ENCODE results near the gene DHRS4.
"Not testable (repeated sequence)": the region's sequence is repeated elsewhere in the genome, so short reads cannot be mapped to it uniquely, and the experiment has no call there.

The DHRS4 gene

DNA sequence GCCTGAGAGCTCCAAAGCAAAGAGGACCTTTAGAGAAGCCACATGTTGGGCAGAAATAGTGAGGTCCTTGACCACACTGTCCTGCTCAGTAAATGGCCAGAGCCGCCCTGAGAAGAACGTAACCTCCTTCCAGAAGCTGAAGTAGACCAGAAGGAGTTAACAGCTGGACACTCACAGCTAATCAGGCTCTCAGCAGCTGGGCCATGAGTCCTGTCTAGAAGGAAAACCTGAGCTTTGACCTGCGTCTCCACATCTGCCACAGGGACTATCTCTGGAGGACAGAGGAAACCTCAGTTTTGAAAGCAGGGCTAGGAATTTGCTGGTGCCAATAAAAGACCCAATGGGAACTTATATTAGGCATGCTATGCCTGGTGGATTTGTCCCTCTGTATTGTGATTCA, 12.3 kb upstream of the DHRS4 start:
- no peak for DNase-seq (ENCODE audit: low read depth)

DNA sequence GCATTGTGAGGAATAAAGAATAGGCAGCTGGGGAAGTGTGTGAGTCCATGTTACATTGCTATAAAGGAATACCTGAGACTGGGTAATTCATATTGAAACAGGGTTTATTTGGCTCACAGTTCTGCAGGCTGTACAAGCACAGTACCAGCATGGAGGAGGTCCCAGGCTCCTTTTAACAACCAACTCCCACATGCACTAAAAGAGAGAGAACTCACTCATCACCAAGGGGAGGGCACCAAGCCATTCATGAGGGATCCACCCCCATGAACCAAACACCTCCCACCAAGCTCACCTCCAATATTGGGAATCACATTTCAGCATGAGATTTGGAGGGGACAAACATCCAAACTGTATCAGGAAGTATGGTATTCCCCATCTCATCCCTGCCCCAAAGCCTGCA, 11.9 kb upstream of the DHRS4 start:
- no peak for DNase-seq (ENCODE audit: low read depth)

DNA sequence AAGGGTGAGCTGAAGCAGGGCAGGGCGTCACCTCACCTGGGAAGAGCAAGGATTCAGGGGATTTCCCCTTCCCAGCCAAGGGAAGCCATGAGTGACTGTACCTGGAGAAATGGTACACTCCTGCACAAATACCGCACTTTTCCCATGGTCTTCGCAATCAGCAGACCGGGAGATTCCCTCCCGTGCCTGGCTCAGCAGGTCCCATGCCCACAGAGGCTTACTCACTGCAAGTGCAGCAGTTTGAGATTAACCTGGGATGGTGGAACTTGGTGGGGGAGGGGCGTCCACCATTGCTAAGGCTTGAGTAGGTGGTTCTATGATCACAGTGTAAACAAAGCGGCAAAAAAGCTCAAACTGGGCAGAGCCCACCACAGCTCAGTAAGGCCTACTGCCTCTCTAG, 11.0 kb upstream of the DHRS4 start:
- DNase-seq (ENCODE audit: low read depth) = no peak

DNA sequence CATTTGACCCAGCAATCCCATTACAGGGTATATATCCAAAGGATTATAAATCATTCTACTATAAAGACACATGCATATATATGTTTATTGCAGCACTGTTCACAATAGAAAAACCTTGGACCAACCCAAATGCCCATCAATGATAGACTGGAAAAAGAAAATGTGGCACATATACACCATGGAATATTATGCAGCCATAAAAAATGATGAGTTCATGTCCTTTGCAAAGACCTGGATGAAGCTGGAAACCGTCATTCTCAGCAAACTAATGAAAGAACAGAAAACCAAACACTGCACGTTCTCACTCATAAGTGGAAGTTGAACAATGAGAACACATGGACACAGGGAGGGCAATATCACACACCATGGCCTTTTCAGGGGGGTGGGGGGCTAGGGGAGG, 4.5 kb upstream of the DHRS4 start:
- not testable (repeated sequence) for DNase-seq (ENCODE audit: low read depth)

DNA sequence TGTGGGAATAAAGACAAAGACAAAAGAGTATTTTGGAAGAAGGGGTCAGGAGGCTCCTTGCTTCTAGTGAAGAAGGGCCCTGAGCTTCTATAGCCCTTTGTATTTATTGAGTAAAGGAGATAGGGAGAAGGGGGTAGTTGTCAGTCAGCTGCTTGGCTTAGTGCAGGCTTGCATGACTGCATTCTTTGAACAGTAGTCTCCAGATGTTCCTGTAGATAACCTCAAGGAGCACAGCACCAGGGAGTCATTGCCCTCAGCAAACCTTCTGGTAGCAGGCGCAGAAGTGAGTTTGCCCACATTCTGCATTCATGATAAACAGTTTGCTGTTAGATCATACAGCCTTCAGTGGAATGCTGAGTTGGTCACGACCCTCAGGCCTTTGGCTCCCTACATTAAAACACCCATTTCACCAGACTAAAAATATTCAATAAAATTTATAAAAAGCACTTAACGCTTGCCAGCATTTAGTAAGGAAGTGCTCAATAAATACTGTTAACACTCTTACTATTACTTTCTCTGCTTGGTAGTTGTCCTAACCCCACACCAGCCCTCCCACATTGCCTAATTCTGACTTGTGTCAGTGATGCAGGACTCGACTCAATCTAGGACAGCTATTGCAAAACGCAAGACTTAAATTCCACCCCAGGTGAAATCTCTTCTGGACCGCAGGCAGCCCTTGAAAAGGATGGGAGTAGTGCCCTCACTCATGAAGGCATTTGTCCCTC, 3.0 kb upstream of the DHRS4 start:
- no peak for DNase-seq (ENCODE audit: low read depth)

DNA sequence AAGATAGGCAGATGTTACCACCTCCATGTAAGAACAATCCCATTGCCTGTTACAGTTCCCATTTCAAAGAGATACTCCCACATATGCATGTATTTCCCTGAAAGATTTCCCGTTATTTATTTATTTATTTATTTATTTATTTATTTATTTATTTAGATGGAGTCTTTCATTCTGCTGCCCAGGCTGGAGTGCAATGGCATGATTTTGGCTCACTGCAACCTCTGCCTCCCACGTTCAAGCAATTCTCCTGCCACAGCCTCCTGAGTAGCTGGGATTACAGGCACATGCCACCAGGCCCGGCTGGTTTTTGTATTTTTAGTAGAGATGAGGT, 2.5 kb upstream of the DHRS4 start:
- not testable (repeated sequence) for DNase-seq (ENCODE audit: low read depth)

DNA sequence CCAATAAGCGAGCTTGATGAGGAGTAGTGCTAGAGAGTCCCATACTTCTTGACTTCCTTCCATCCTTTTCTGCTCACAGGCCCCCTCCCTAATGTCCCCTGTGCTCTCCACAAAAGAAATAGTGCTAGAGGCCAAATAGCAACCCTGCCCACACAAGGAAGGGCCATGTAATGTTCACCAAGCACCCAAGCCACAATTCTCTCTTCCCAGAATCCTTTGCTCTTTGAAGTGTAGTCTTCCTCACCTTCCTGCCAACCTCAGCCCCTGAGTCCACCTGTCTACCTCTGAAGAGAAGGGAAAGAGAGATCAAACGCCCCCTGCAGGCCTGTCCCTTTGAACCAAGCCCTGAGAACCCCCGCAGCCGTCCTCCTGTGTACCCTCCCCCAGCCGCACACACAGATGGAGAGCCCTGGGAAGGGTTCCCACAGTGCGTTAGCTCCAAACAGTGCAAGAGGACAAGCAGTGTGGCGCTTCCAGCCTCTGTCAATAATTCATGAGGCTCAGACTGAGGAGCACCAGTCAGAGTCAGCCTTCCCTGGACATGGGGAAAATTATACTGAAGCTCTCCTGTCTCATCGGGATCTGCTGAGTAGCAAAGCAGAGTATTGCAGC, 1.9 kb upstream of the DHRS4 start:
- no peak for DNase-seq (ENCODE audit: low read depth)

DNA sequence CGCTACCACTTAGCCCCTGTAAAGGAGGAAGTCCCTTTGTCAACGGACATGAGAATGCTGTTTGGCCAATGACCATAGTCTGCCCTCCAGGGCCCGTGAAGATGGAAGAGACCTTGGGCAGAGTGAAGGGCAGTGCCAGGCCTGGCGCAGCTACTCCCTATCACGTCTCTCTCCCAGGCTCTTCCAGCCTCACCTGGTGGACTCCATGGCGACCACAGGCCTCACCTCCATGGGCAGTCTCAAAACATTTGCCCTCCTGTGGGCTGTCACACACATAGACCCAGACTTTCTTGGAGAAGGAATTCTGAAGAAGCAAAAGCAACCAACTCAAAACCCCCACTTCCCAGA, 480 bp upstream of the DHRS4 start:
- not testable (repeated sequence) for DNase-seq (ENCODE audit: low read depth)

DNA sequence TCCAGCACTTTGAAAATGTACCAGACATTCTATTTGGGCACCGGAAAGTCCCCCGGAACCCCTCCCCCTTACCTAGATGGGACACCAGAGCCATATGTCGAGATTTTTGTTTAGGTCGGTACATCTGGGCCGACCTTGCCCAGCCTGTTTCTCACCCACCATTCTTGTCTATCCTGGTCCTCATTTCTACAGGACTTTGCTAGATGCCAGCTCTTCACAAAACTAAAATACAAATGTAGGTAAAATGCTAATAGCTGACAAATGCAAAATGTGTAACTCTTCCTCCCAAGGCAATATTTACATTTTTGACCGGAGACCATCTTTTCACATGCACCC, 677 bp downstream of the DHRS4 start:
- DNase-seq (ENCODE audit: low read depth) = not testable (repeated sequence)

DNA sequence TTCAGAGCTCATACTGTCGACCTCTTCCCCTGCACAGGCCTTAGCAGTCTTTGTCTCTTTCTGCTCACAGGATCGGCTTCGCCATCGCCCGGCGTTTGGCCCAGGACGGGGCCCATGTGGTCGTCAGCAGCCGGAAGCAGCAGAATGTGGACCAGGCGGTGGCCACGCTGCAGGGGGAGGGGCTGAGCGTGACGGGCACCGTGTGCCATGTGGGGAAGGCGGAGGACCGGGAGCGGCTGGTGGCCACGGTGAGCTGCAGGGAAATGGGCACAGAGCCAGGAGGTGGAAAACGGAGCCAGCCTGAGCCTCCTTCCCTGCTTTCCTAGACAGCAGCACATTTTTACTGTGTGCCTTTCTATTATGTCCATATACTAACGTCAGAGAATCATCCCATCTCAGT, 1.4 kb downstream of the DHRS4 start:
- not testable (repeated sequence) for DNase-seq (ENCODE audit: low read depth)

DNA sequence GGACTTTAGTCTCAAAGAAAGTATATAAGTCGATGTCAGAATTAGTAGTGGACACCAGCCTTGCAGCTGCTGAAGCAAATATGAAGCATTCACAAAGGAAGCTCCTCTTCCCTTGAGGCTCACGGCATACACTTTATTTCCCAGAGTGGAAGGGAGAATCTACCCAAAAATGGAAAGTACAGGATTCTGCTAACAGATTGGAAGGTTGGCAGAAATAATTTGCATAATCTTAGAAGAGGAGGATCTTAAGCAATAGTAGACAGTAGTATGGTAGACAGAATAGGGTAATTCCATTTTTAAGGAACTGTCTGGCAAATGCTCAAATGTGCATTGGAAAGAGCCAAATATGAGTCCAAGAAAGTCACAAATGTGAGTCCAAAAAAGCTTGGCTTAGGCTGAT, 2.2 kb downstream of the DHRS4 start:
- DNase-seq (ENCODE audit: low read depth) = not testable (repeated sequence)

DNA sequence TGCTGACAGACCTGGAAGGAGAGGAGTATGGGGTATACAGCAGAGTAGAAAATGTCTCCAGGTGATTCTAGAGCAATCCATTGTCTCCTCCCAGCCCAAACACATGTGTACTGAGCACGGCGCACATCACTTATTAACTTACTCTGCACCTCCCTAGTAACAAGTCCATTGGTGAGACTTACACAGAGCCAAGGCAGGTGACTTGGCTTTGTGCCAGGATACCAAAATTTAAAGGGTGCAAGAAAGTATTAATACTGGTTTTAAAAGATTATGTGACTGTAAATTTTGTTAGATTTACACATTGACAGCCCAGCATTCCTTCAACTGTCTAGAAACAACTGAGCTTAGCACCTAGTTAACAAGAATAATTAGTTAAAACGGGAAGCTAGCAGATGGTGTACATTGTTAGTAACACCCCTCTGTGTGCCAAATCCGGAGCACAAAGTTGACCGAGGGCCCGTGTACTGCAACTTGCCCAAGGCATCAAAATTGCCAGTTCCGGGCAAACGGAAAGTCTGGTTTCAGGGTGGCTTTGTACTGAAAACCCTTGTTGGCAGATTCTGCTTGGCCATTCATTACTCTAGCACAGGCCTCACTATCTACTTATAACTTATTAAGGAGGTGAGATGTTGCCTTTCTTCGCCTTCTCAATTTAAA, 4.5 kb downstream of the DHRS4 start:
- not testable (repeated sequence) for DNase-seq (ENCODE audit: low read depth)

DNA sequence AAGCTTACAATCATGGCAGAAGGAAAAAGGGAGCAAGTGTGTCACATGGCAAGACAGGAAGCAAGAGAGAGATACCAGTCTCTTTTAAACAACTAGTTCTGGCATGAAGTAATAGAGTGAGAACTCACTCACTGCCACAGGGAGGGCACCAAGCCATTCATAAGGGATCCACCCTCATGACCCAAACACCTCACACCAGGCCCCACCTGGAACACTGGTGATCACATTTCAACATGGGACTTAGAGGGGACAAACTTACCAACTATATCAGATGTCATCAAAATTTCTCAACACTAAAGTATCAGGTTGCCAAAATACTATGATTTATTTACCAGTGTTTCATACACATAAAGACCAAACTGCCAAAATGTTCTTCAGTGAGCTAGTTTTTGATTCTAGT, 7.3 kb downstream of the DHRS4 start:
- not testable (repeated sequence) for DNase-seq (ENCODE audit: low read depth)

DNA sequence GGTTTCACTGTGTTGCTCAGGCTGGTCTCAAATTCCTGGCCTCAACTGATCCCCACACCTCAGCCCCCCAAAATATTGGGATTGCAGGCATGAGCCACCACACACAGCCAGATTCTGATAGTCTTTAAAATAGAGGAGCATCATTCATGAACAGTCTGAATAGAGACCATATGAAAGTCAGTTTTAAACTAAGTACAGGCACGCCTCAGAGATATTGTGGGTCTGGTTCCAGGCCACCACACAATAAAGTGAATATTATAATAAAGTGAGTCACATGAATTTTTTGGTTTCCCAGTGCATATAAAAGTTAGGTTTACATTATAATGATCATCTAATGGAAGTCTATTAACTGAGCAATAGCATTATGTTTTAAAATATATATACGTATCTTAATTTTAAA, 8.1 kb downstream of the DHRS4 start:
- not testable (repeated sequence) for DNase-seq (ENCODE audit: low read depth)

DNA sequence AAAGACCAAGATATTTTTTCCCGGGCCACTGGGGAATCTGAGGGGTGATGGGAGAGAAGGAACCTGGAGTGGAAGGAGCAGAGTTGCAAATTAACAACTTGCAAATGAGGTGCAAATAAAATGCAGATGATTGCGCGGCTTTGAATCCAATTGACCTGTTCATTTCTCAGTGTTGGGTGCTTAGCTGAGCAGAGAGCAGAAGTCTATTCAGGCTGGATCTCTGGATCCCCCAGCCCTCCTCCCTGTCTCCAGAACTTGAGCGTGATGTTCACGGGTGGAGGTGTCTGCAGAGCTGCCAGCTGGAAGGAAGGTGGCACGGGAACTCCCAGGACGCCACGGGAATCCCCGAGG, 15.5 kb downstream of the DHRS4 start:
- not testable (repeated sequence) for DNase-seq (ENCODE audit: low read depth)

DNA sequence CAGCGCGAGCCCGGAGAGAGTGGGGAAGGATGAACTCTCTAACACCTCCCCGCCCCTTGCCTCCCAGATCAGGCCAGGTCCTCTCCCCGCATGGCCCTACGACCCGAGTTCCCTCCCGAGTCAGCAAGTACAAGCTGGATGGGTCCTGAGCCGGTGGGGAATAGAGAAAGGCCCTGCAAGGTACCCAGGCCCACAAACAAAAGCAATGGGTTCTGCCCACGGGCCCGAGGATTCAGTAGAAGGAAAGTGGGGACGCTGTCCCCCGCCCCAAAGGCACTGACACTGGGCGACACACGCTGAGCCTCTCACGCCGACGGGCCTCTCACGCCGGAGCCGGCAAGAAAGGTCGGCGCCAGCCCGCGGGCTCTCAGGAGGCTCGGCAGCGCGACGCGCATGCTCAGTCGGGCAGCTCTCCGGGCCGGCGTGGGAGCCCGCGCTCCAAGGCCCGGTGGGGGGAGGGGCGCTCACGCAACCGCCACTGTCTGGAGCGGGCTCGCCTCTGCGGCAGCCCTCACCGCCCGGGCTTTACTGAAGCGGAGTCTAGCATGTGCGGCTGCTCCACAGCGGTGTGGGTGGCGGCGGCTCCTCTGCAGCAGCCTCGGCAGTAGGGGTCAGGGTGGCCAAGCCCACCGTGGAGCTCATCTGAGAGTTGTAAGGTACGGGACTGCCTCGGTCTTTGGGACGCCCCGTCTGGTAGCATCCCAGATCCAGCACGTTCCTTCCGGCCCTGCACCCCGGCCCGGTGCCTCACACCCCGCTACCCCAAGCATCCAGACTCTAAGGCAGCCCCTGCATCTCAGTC, 16.1 kb downstream of the DHRS4 start:
- DNase-seq (ENCODE audit: low read depth) = peak; percentile 32

DNA sequence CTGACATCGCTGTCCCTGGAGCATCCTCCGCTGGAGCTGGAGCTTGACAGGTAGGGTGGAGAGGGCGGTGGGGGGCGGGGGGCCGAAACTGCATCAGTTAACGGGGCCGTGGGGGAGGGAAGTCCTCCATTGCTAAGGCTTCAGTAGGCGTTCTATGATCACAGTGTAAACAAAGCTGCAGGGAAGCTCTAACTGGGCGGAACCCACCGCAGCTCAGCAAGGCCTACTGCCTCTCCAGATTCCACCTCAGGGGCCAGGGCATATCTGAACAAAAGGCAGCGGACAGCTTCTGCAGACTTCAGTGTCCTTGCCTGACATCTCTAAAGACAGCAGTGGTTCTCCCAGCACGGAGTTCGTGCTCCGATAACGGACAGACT, 16.7 kb downstream of the DHRS4 start:
- not testable (repeated sequence) for DNase-seq (ENCODE audit: low read depth)

DNA sequence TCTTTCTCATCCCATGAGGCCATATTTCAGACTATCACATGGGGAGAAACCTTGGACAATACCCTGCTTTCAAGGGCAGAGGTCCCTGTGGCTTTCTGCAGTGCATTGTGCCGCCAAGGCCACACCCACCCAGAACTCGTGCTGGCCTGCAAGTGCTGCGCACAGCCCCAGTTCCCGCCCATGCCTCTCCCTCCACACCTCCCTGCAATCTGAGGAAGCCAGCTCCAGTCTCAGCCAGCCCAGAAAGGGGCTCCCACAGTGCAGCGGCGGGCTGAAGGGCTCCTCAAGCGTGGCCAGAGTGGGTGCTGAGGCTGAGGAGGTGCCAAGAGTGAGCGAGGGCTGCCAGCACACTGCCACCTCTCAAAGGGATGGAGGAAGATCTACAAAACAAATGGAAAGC, 19.6 kb downstream of the DHRS4 start:
- not testable (repeated sequence) for DNase-seq (ENCODE audit: low read depth)

DNA sequence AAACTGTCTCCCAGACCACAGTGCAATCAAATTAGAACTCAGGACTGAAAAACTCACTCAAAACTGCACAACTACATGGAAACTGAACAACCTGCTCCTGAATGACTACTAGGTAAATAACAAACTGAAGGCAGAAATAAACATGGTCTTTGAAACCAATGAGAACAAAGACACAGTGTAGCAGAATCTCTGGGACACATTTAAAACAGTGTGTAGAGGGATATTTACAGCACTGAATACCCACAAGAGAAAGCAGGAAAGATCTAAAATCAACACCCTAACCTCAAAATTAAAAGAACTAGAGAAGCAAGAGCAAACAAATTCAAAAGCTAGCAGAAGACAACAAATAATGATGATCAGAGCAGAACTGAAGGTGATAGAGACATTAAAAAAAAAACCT, 20.5 kb downstream of the DHRS4 start:
- DNase-seq (ENCODE audit: low read depth) = not testable (repeated sequence)

DNA sequence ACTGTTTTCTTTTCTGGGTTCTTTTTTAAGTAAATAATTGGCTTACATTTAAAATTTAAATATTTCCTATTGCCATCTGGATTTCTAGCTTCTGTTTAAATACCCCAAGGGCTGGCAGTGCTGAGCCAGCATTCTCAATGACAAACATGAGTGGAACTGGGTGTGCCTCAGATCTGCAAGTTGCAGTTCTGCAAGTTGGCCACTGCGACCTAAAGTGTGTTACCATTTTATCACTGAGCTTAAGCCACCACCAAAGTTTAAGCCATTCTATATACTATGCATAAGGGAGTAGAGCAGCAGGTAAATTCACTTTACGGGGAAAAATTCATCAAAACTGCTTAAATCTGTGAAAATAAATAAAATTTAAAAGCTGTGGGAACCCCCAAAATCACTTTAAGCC, 23.6 kb downstream of the DHRS4 start:
- DNase-seq (ENCODE audit: low read depth) = not testable (repeated sequence)

DNA sequence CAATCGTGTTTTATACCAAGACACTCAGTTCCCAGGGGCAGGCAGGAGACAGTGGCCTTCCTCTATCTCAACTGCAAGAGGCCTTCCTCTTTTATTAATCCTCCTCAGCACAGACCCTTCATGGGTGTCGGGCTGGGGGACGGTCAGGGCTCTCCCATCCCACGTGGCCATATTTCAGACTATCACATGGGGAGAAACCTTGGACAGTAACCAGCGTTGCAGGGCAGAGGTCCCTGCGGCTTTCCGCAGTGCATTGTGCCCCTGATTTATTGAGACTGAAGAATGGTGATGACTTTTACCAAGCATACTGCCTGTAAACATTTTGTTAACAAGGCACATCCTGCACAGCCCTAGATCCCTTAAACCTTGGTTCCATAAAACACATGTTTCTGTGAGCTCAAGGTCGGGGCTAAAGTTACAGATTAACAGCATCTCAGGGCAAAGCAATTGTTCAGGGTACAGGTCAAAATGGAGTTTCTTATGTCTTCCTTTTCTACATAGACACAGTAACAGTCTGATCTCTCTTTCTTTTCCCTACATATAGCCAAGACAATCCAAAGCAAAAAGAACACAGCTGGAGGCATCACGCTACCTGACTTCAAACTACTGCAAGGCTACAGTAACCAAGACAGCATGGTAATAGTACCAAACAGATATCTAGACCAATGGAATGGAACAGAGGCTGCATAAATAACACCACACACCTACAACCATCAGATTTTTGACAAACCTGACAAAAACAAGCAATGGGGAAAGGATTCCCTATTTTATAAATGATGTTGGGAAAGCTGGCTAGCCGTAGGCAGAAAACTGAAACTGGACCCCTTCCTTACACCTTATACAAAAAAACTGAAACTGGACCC, 28.6 kb downstream of the DHRS4 start:
- not testable (repeated sequence) for DNase-seq (ENCODE audit: low read depth)

Measured in stimulated activated CD4-positive, alpha-beta T cell treated with anti-CD3 and anti-CD28 coated beads, Interleukin-2, amount 100 ng/mL, for 4 hours (primary cell).